WTC11 (cell line): ENCODE results near the gene NSMCE1.

Experiments used
- CREM ChIP-seq: sonication (generic); formaldehyde crosslinking; IDR thresholded peaks from 2 replicates; pipeline ENCODE4 v1.8.1; 2022; ENCODE audit warnings: mild to moderate bottlenecking, missing genetic modification reagents, moderate library complexity
- ELF4 ChIP-seq: sonication (generic); formaldehyde crosslinking; IDR thresholded peaks from 2 replicates; pipeline ENCODE4 v1.8.1; 2022; ENCODE audit warnings: low read depth, mild to moderate bottlenecking, moderate library complexity, missing genetic modification reagents
- FOXJ3 ChIP-seq: sonication (generic); formaldehyde crosslinking; IDR thresholded peaks from 2 replicates; pipeline ENCODE4 v1.9.0; 2021; ENCODE audit warnings: missing genetic modification reagents, mild to moderate bottlenecking, borderline replicate concordance
- NFYB ChIP-seq: sonication (generic); formaldehyde crosslinking; conservative IDR thresholded peaks from 2 replicates; pipeline ENCODE4 v1.8.0; 2022; ENCODE audit warnings: low read depth, missing genetic modification reagents
- NR3C1 ChIP-seq: sonication (generic); formaldehyde crosslinking; conservative IDR thresholded peaks from 2 replicates; pipeline ENCODE4 v1.8.1; 2023; ENCODE audit warnings: low read depth, mild to moderate bottlenecking, missing genetic modification reagents
- RELA ChIP-seq: sonication (generic); formaldehyde crosslinking; IDR thresholded peaks from 2 replicates; pipeline ENCODE4 v1.8.1; 2022; ENCODE audit warnings: missing genetic modification reagents, mild to moderate bottlenecking, borderline replicate concordance
- TEAD4 ChIP-seq: sonication (generic); formaldehyde crosslinking; IDR thresholded peaks from 2 replicates; pipeline ENCODE4 v1.8.0; 2022; ENCODE audit warnings: mild to moderate bottlenecking, missing genetic modification reagents
- ZNF121 ChIP-seq: sonication (generic); formaldehyde crosslinking; IDR thresholded peaks from 2 replicates; pipeline ENCODE4 v1.8.0; 2023; ENCODE audit warnings: missing genetic modification reagents
- ZNF138 ChIP-seq: sonication (generic); formaldehyde crosslinking; conservative IDR thresholded peaks from 2 replicates; pipeline ENCODE4 v1.8.1; 2022; ENCODE audit warnings: mild to moderate bottlenecking, moderate library complexity, missing genetic modification reagents
- TF ChIP-seq, protein P1 (sequence below): sonication (generic); formaldehyde crosslinking; conservative IDR thresholded peaks from 2 replicates; pipeline ENCODE4 v1.8.1; 2023; ENCODE audit warnings: mild to moderate bottlenecking, low read depth, missing genetic modification reagents, moderate library complexity
- TF ChIP-seq, protein P2 (sequence below): fragments of 200-600 bp; IDR thresholded peaks from 2 replicates; pipeline ENCODE4 v1.8.0; 2022; ENCODE audit warnings: antibody characterized with exemption

DNA sequence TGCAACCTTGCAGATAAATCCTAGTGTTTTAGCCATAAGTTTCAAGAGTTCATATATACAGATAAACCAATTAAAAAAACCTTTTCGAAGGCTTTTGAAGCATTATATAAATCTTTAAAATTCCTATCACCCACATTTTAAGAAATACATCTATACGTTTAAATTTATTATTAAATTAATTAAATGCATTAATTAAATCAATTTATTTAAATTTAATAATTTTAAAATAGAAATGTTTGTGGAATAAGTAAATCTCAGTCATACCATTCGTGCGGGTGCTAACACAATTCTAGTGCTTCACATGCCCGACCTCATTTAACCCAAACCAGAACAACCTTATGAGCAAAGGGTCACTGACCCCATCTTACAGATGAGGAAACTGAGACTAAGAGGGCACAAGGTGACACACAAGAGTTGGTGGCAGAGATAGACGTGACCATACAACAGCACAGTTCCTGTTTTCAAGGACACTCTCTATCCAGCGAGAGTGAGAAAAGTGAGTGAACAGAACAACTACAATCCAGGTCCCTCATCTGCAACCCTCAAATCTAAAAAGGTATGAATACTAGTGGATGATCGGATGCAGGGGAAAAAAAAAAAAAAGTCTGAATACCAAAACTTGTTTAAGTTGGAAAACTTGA is 1.4 kb downstream of the NSMCE1 start:
- TF ChIP-seq ZNF121: no peak
- no peak for TF ChIP-seq ELF4 (CRISPR knock-in tag)
- TF ChIP-seq, protein P1, sequence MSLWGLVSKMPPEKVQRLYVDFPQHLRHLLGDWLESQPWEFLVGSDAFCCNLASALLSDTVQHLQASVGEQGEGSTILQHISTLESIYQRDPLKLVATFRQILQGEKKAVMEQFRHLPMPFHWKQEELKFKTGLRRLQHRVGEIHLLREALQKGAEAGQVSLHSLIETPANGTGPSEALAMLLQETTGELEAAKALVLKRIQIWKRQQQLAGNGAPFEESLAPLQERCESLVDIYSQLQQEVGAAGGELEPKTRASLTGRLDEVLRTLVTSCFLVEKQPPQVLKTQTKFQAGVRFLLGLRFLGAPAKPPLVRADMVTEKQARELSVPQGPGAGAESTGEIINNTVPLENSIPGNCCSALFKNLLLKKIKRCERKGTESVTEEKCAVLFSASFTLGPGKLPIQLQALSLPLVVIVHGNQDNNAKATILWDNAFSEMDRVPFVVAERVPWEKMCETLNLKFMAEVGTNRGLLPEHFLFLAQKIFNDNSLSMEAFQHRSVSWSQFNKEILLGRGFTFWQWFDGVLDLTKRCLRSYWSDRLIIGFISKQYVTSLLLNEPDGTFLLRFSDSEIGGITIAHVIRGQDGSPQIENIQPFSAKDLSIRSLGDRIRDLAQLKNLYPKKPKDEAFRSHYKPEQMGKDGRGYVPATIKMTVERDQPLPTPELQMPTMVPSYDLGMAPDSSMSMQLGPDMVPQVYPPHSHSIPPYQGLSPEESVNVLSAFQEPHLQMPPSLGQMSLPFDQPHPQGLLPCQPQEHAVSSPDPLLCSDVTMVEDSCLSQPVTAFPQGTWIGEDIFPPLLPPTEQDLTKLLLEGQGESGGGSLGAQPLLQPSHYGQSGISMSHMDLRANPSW (CRISPR knock-in tag): no peak
- TF ChIP-seq, protein P2, sequence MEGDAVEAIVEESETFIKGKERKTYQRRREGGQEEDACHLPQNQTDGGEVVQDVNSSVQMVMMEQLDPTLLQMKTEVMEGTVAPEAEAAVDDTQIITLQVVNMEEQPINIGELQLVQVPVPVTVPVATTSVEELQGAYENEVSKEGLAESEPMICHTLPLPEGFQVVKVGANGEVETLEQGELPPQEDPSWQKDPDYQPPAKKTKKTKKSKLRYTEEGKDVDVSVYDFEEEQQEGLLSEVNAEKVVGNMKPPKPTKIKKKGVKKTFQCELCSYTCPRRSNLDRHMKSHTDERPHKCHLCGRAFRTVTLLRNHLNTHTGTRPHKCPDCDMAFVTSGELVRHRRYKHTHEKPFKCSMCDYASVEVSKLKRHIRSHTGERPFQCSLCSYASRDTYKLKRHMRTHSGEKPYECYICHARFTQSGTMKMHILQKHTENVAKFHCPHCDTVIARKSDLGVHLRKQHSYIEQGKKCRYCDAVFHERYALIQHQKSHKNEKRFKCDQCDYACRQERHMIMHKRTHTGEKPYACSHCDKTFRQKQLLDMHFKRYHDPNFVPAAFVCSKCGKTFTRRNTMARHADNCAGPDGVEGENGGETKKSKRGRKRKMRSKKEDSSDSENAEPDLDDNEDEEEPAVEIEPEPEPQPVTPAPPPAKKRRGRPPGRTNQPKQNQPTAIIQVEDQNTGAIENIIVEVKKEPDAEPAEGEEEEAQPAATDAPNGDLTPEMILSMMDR: no peak
- no peak for TF ChIP-seq FOXJ3 (CRISPR knock-in tag)
- TF ChIP-seq CREM (CRISPR knock-in tag): no peak
- TF ChIP-seq NFYB: no peak
- no peak for TF ChIP-seq RELA (CRISPR knock-in tag)
- TF ChIP-seq ZNF138: no peak
- no peak for TF ChIP-seq NR3C1
- no peak for TF ChIP-seq TEAD4 (CRISPR knock-in tag)
